ENCODE measurements around the gene MYO1D.

The MYO1D gene

GRCh38 chr17:32567086-32567485 lies 309.8 kb downstream of the MYO1D start:
- TF ChIP-seq CTCF (IDR thresholded peaks at IDR 0.05; ENCODE audit: low read depth, low read length), result no peak
- DNase-seq (ENCODE audit: low read depth in 2 of 2), result no peak
- H3K4me3 ChIP-seq (replicated peaks in 1 of 2; ENCODE audit: low read depth in 2 of 2, low read length in 2 of 2), result no peak overlapping the region

GRCh38 chr17:32566303-32566702 lies 310.6 kb downstream of the MYO1D start:
- no peak for TF ChIP-seq CTCF (IDR thresholded peaks at IDR 0.05; ENCODE audit: low read depth, low read length)
- DNase-seq (ENCODE audit: low read depth in 2 of 2), result no peak
- no peak overlapping the region for H3K4me3 ChIP-seq (replicated peaks in 1 of 2; ENCODE audit: low read depth in 2 of 2, low read length in 2 of 2)

- no peak for DNase-seq (ENCODE audit: low read depth in 2 of 2)
- TF ChIP-seq CTCF (IDR thresholded peaks at IDR 0.05; ENCODE audit: low read depth, low read length), result no peak
- no peak overlapping the region for H3K4me3 ChIP-seq (replicated peaks in 1 of 2; ENCODE audit: low read depth in 2 of 2, low read length in 2 of 2)
Observed at GRCh38 chr17:32565401-32565800, 311.5 kb downstream of the MYO1D start.

- no peak overlapping the region for H3K4me3 ChIP-seq (replicated peaks in 1 of 2; ENCODE audit: low read depth in 2 of 2, low read length in 2 of 2)
- DNase-seq (ENCODE audit: low read depth in 2 of 2), result no peak
- TF ChIP-seq CTCF (IDR thresholded peaks at IDR 0.05; ENCODE audit: low read depth, low read length), result no peak
Observed at GRCh38 chr17:32564325-32564724, 312.6 kb downstream of the MYO1D start.

GRCh38 chr17:32563583-32563982 lies 313.3 kb downstream of the MYO1D start:
- no peak for DNase-seq (ENCODE audit: low read depth in 2 of 2)
- no peak for TF ChIP-seq CTCF (IDR thresholded peaks at IDR 0.05; ENCODE audit: low read depth, low read length)
- no peak overlapping the region for H3K4me3 ChIP-seq (replicated peaks in 1 of 2; ENCODE audit: low read depth in 2 of 2, low read length in 2 of 2)

- no peak for DNase-seq (ENCODE audit: low read depth in 2 of 2)
- no peak overlapping the region for H3K4me3 ChIP-seq (replicated peaks in 1 of 2; ENCODE audit: low read depth in 2 of 2, low read length in 2 of 2)
Observed at GRCh38 chr17:32558997-32559650, 317.8 kb downstream of the MYO1D start.

More at GRCh38 chr17:32558997-32559650, 317.8 kb downstream of the MYO1D start:
- no peak for TF ChIP-seq CTCF (IDR thresholded peaks at IDR 0.05; ENCODE audit: low read depth, low read length)
